K562 (cell line): ENCODE results near the gene VWA1. TPM values are rescaled to one million over a fixed set of nuclear protein-coding genes. Genes with fewer than 3 reads are reported as not detected.

Experiments used
- ATAC-seq: fragments of 200-7000 bp; cut with Tn5 transposase; 3 replicates; pipeline ENCODE4 v1.9.1; 2020; ENCODE audit warnings: moderate library complexity
- BruUV-seq: library from RNA; stranded (reverse); fragments of 400-500 nt; replicated peaks from 2 replicates; lab custom pipeline; 2021; lab: Mats Ljungman, UMichigan
- CTCF ChIA-PET: fragments of 300-600 bp; formaldehyde crosslinking; extraction: SDS; loops from one replicate; lab custom pipeline; 2021; ENCODE audit warnings: low intra/inter-chr PET ratio; lab: Yijun Ruan, JAX
- POLR2A ChIA-PET: fragments of 300-600, 350-650 bp; sonication (Branson Sonifier 250); formaldehyde crosslinking; extraction: SDS; loops from one replicate; lab custom pipeline; 2021; ENCODE audit warnings: antibody characterized with exemption, inconsistent platforms; lab: Yijun Ruan, JAX
- DNase-seq, 4 experiments: peaks; one replicate each; pipeline versions ENCODE4 v3.0.0 to v3.0.0-alpha.2; 2011 to 2018; ENCODE audit warnings: low spot score in 3 of 4, mixed read lengths in 3 of 4; ENCODE audit errors: extremely low read depth in 1 of 4
- FAIRE-seq: peaks from 2 replicates; lab custom pipeline; 2011; peaks lifted over from hg19 to GRCh38; lab: Jason Lieb, UNC
- H2AFZ ChIP-seq: 2 replicates; pipeline ENCODE4 v1.6.0; 2011; ENCODE audit warnings: low read depth, low read length, control low read depth, inconsistent platforms
- H3K27ac ChIP-seq: fragments of 200-600 bp; 3 replicates; pipeline ENCODE4 v1.8.0; 2011; ENCODE audit warnings: low read depth, mild to moderate bottlenecking, control low read depth, inconsistent platforms, low read length, moderate library complexity, mixed read lengths; ENCODE audit errors: extremely low read depth
- H3K27me3 ChIP-seq, 2 experiments: fragments of 300-600 bp in 1 of 2; 2 replicates in 1 of 2; 3 replicates in 1 of 2; pipeline versions ENCODE4 v1.6.0 to v1.8.0; 2011; ENCODE audit warnings: inconsistent platforms in 2 of 2, low read length in 2 of 2, mild to moderate bottlenecking in 1 of 2, mixed read lengths in 1 of 2, moderate library complexity in 1 of 2; ENCODE audit not compliant: control insufficient read depth in 2 of 2, insufficient read depth in 2 of 2
- H3K36me3 ChIP-seq: fragments of 300-600 bp; 3 replicates; pipeline ENCODE4 v1.8.0; 2011; ENCODE audit warnings: mild to moderate bottlenecking, low read length, inconsistent platforms; ENCODE audit not compliant: control insufficient read depth, insufficient read depth
- H3K4me1 ChIP-seq, 2 experiments: fragments of 200-600 bp in 1 of 2; replicated peaks in 1 of 2; 2 replicates in 1 of 2; 3 replicates in 1 of 2; pipeline versions ENCODE4 v1.5.1 to v1.8.0; 2011; ENCODE audit warnings: inconsistent platforms in 2 of 2, low read length in 2 of 2, mild to moderate bottlenecking in 1 of 2, mixed read lengths in 1 of 2, moderate library complexity in 1 of 2; ENCODE audit not compliant: control insufficient read depth in 2 of 2, insufficient read depth in 2 of 2
- H3K4me2 ChIP-seq: 2 replicates; pipeline ENCODE4 v1.6.1; 2011; ENCODE audit warnings: low read length, control low read depth, inconsistent platforms, mixed read lengths; ENCODE audit not compliant: insufficient read depth
- H3K4me3 ChIP-seq: fragments of 200-600 bp; sonication (generic), shearing (Covaris generic); 2 replicates; pipeline ENCODE4 v1.5.1; 2016; ENCODE audit warnings: control low read depth, inconsistent platforms
- H3K79me2 ChIP-seq: fragments of 200-600 bp; 3 replicates; pipeline ENCODE4 v1.8.0; 2011; ENCODE audit warnings: low read length, inconsistent platforms; ENCODE audit not compliant: control insufficient read depth, insufficient read depth
- H3K9ac ChIP-seq, 2 experiments: 2 replicates each; pipeline versions ENCODE4 v1.6.0 to v1.6.1; 2011; ENCODE audit warnings: low read depth in 2 of 2, low read length in 2 of 2, control low read depth in 1 of 2, inconsistent platforms in 1 of 2, mild to moderate bottlenecking in 1 of 2, mixed read lengths in 1 of 2; ENCODE audit not compliant: insufficient read depth in 1 of 2
- H3K9me1 ChIP-seq: one replicate; pipeline ENCODE4 v1.6.0; 2011; ENCODE audit warnings: inconsistent platforms, mild to moderate bottlenecking, low read length, moderate library complexity; ENCODE audit not compliant: control insufficient read depth, insufficient read depth
- H3K9me3 ChIP-seq: replicated peaks from 2 replicates; pipeline ENCODE4 v1.5.1; 2011; ENCODE audit warnings: low read depth, low read length, inconsistent platforms; ENCODE audit not compliant: control insufficient read depth, insufficient read depth
- H4K20me1 ChIP-seq: replicated peaks from 2 replicates; pipeline ENCODE4 v1.6.1; 2011; ENCODE audit warnings: low read length, inconsistent platforms, mixed read lengths; ENCODE audit not compliant: control insufficient read depth, insufficient read depth
- CBX1 ChIP-seq: sonication (generic); IDR thresholded peaks from 2 replicates; pipeline ENCODE4 v1.6.1; 2016; ENCODE audit warnings: antibody characterized with exemption, low read depth, mild to moderate bottlenecking
- CEBPB ChIP-seq: fragments of 450-650 bp; IDR thresholded peaks from 2 replicates; pipeline ENCODE4 v1.6.1; 2016; ENCODE audit warnings: missing genetic modification characterization, missing compliant biosample characterization
- FIP1L1 ChIP-seq: fragments of 200-400 bp; formaldehyde crosslinking; IDR thresholded peaks from 2 replicates; pipeline ENCODE4 v1.6.1; 2018; ENCODE audit warnings: mild to moderate bottlenecking, low read depth, low read length; ENCODE audit not compliant: poor library complexity, severe bottlenecking
- NCOA2 ChIP-seq, 2 experiments: fragments of 450-650 bp; IDR thresholded peaks; 2 replicates each; pipeline ENCODE4 v1.6.1; 2018; ENCODE audit warnings: mild to moderate bottlenecking in 2 of 2, moderate library complexity in 1 of 2; ENCODE audit not compliant: partially characterized antibody in 2 of 2
- NFYB ChIP-seq: IDR thresholded peaks from 2 replicates; pipeline ENCODE4 v1.6.1; 2011; ENCODE audit warnings: mild to moderate bottlenecking, moderate library complexity; ENCODE audit not compliant: insufficient read length; ENCODE audit errors: extremely low read depth
- POLR2B ChIP-seq: fragments of 450-650 bp; IDR thresholded peaks from 2 replicates; pipeline ENCODE4 v1.6.1; 2018; ENCODE audit warnings: low read depth; ENCODE audit not compliant: partially characterized antibody
- RAD51 ChIP-seq: fragments of 450-650 bp; IDR thresholded peaks from 2 replicates; pipeline ENCODE4 v1.7.1; 2016; ENCODE audit warnings: low read depth, mild to moderate bottlenecking, borderline replicate concordance
- RBM25 ChIP-seq: fragments of 200-400 bp; formaldehyde crosslinking; IDR thresholded peaks from 2 replicates; pipeline ENCODE4 v1.6.1; 2018; ENCODE audit warnings: low read length, low read depth, moderate library complexity; ENCODE audit not compliant: severe bottlenecking
- SRSF1 ChIP-seq: fragments of 200-400 bp; formaldehyde crosslinking; IDR thresholded peaks from 2 replicates; pipeline ENCODE4 v1.6.1; 2017; ENCODE audit warnings: mild to moderate bottlenecking, low read depth, low read length, moderate library complexity
- TAL1 ChIP-seq: fragments of 450-650 bp; IDR thresholded peaks from 2 replicates; pipeline ENCODE4 v1.6.1; 2016; ENCODE audit warnings: mild to moderate bottlenecking
- TCF3 ChIP-seq: sonication (generic); formaldehyde crosslinking; IDR thresholded peaks from 2 replicates; pipeline ENCODE4 v1.4.0; 2020; ENCODE audit warnings: mild to moderate bottlenecking, missing genetic modification reagents
- TSC22D4 ChIP-seq: fragments of 450-650 bp; IDR thresholded peaks from 2 replicates; pipeline ENCODE4 v1.6.1; 2016; ENCODE audit warnings: missing genetic modification characterization, missing biosample characterization, control low read depth
- ZFP36 ChIP-seq: fragments of 150-350 bp; IDR thresholded peaks from 2 replicates; pipeline ENCODE4 v1.6.1; 2018; ENCODE audit warnings: low read length, low read depth; ENCODE audit not compliant: partially characterized antibody
- ZNF263 ChIP-seq: sonication (generic); formaldehyde crosslinking; IDR thresholded peaks from 2 replicates; pipeline ENCODE4 v1.8.0; 2022; ENCODE audit warnings: mild to moderate bottlenecking, missing genetic modification reagents, borderline replicate concordance
- ZNF696 ChIP-seq: fragments of 250-450 bp; sonication (Bioruptor Pico); conservative IDR thresholded peaks from 2 replicates; pipeline ENCODE4 v1.4.0; 2020; ENCODE audit warnings: mild to moderate bottlenecking, moderate library complexity
- WGBS: fragments of 100-300 bp; shearing (Covaris generic); methylation state at CpG from one replicate; pipeline ENCODE4 v1.1.6; 2016; ENCODE audit warnings: low coverage, mixed read lengths; ENCODE audit not compliant: insufficient coverage; ENCODE audit errors: missing lambda C conversion rate; 5-methylcytosine and 5-hydroxymethylcytosine counted together
- in situ Hi-C: fragments of 300-500 bp; cut with MboI; formaldehyde crosslinking; loops from 4 replicates; pipeline ENCODE4 v1.15.0; 2018; ENCODE audit warnings: inconsistent platforms, mixed read lengths
- intact Hi-C: fragments of 100-400 bp; cut with micrococcal nuclease; formaldehyde crosslinking; loops from 2 replicates; pipeline ENCODE4 v1.14.2; 2022
- polyA plus RNA-seq, 8 experiments: library from polyadenylated mRNA; depleted of rRNA in 4 of 8; stranded (reverse) in 5 of 8; unstranded in 3 of 8; fragments of >200 nt; fragmentation: Nextera tagmentation in 2 of 8; fragmentation: Illumina TruSeq in 1 of 8; extraction: Ambion mirVana in 2 of 8; extraction: Trizol in 1 of 8; gene quantifications; 2 replicates each; pipeline versions ENCODE4 v1.2.1 to v1.2.3, GENCODE V29; 2011 to 2014; ENCODE audit warnings: inconsistent platforms in 1 of 8, missing spikeins in 1 of 8
- total RNA-seq, 7 experiments: library from RNA; depleted of rRNA in 6 of 7; stranded (reverse); fragments of >200 nt in 6 of 7; fragmentation: Illumina TruSeq in 2 of 7; extraction: Trizol in 2 of 7; gene quantifications; 2 replicates each; pipeline versions ENCODE4 v1.2.1 to v1.2.3, GENCODE V29; 2011 to 2021; ENCODE audit warnings: low replicate concordance in 1 of 7
- TF ChIP-seq, protein P1 (sequence below), 2 experiments: IDR thresholded peaks; 2 replicates each; pipeline ENCODE4 v1.6.1; 2011; ENCODE audit warnings: borderline replicate concordance in 1 of 2, control low read depth in 1 of 2, low read depth in 1 of 2, low read length in 1 of 2, mild to moderate bottlenecking in 1 of 2, mixed read lengths in 1 of 2, moderate library complexity in 1 of 2; ENCODE audit not compliant: insufficient read depth in 1 of 2, insufficient read length in 1 of 2, poor library complexity in 1 of 2, severe bottlenecking in 1 of 2; ENCODE audit errors: extremely low read depth in 1 of 2
- TF ChIP-seq, protein P2 (sequence below): fragments of 250-450 bp; sonication (Bioruptor Pico); IDR thresholded peaks from 2 replicates; pipeline ENCODE4 v1.8.0; 2021; ENCODE audit warnings: borderline replicate concordance, mild to moderate bottlenecking, moderate library complexity; ENCODE audit not compliant: poor library complexity, severe bottlenecking
- TF ChIP-seq, protein P3 (sequence below): fragments of 250-450 bp; sonication (Bioruptor Pico); IDR thresholded peaks from 2 replicates; pipeline ENCODE4 v1.8.0; 2022; ENCODE audit warnings: moderate library complexity, mild to moderate bottlenecking, inconsistent platforms

The VWA1 gene
- total and polyA plus RNA-seq, 9 of the 15 experiments (the other 6 are each of a cell fraction or from before 2014, with no cell fraction given): 0.01 to 6.4 (median 0.85) TPM

DNA sequence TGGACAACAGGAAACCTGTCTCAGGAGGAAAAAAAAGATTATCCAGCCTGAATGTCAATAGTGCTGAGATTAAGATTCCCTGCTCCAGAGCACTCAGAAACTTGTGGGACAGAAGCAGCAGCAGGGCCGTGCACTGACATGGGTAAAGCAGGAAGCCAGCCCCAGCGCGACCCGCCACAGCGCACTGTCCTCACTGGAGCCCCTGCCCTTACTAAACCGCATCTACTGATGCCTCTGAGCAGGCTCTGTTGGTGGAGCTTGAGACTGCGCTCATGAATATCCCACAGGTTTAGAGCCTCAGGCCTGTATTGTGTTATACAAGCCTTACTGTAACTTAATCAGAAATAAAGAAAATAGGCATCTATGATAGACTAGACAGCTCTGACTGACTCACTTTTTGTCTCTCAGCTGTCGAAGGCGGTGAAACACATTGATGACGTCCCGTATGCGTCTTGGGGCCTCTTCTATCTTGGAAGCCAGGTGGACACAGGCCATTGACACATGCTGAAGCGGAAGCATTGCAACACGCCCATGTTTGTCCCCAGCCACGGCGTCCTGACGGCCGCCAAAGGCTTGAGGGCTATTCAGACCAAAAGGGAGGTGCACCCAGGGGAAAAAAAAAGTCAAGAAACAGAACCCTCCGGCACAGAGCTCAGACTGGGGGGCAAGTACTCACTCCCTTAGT is 37.5 kb upstream of the VWA1 start:
- WGBS: 26% methylated on average over 19 of the region's 19 CpGs
- in situ Hi-C loops: no loop called here
- ChIA-PET POLR2A (interaction anchor here (1.1 to 5.2 kb wide), 6 partner anchors 9 to 113 kb away, joined by 3 to 58 read pairs (median 16); partner anchors contain the start of genes ANKRD65, AURKAIP1 and MRPL20), CTCF (interaction anchor here (0.6 to 1.4 kb wide), 2 partner anchors 43 to 46 kb away, joined by 3 read pairs; no protein-coding TSS in a partner anchor)
- peaks cover 14% of the 10 kb centered on the region for H4K20me1 ChIP-seq
- peak overlapping the region; percentile 58; the same call in 1 of the 2 replicates for H2AFZ ChIP-seq
- no peaks in the 10 kb centered on the region for H3K9me3 ChIP-seq
- peak overlapping the region; percentile 100 for H3K4me3 ChIP-seq
- intact Hi-C loops: loop anchor here (1.0 to 10.0 kb wide), 2 partner anchors 23 to 117 kb away; partner anchors contain the start of genes ATAD3A and AURKAIP1
- peaks cover 19 to 46% of the 10 kb centered on the region in 2 experiments for H3K4me1 ChIP-seq
- peaks cover 78% of the 10 kb centered on the region for H3K36me3 ChIP-seq
- peak; percentile 88 for FAIRE-seq
- H3K27me3 ChIP-seq: no peaks in the 10 kb centered on the region
- peaks cover 8% of the 10 kb centered on the region for H3K9me1 ChIP-seq
- peak overlapping the region; percentile 98 for H3K27ac ChIP-seq
- peaks cover 80% of the 10 kb centered on the region for H3K79me2 ChIP-seq
- H3K9ac ChIP-seq: peak overlapping the region; percentile 96 to 100
- DNase-seq: peak in 3 of 4 experiments; percentile 39 to 83 (median 63)
- H3K4me2 ChIP-seq: peak overlapping the region; percentile 98
- ATAC-seq: peak; percentile 11
- BruUV-seq: TSS peak; percentile 63
- TF ChIP-seq ZNF263 (CRISPR knock-in tag) (no peak), ZNF696 (CRISPR knock-in tag) (no peak), TSC22D4 (tag) (no peak), CEBPB (tag) (peak; percentile 96), NFYB (no peak), SRSF1 (no peak), FIP1L1 (no peak), NCOA2 (IDR thresholded peaks at IDR 0.05; ENCODE audit: partially characterized antibody in 2 of 2) (no peak), TAL1 (0 out of 2 replicates have a peak, but pooled peaks have one; percentile 8), TCF3 (CRISPR knock-in tag) (peak; percentile 47; the same call in 1 of the 2 replicates), CBX1 (no peak), POLR2B (peak; percentile 54), RBM25 (peak; percentile 84), ZFP36 (no peak), RAD51 (no peak)
- TF ChIP-seq, protein P1, sequence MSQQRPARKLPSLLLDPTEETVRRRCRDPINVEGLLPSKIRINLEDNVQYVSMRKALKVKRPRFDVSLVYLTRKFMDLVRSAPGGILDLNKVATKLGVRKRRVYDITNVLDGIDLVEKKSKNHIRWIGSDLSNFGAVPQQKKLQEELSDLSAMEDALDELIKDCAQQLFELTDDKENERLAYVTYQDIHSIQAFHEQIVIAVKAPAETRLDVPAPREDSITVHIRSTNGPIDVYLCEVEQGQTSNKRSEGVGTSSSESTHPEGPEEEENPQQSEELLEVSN (IDR thresholded peaks at IDR 0.05; ENCODE audit: borderline replicate concordance in 1 of 2, extremely low read depth in 1 of 2, insufficient read depth in 1 of 2, insufficient read length in 1 of 2, low read depth in 1 of 2, low read length in 1 of 2, poor library complexity in 1 of 2, severe bottlenecking in 1 of 2): peak in 1 of 2 experiments; percentile 43
- TF ChIP-seq, protein P2, sequence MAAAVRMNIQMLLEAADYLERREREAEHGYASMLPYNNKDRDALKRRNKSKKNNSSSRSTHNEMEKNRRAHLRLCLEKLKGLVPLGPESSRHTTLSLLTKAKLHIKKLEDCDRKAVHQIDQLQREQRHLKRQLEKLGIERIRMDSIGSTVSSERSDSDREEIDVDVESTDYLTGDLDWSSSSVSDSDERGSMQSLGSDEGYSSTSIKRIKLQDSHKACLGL (CRISPR knock-in tag): peak; percentile 40
- TF ChIP-seq, protein P3, sequence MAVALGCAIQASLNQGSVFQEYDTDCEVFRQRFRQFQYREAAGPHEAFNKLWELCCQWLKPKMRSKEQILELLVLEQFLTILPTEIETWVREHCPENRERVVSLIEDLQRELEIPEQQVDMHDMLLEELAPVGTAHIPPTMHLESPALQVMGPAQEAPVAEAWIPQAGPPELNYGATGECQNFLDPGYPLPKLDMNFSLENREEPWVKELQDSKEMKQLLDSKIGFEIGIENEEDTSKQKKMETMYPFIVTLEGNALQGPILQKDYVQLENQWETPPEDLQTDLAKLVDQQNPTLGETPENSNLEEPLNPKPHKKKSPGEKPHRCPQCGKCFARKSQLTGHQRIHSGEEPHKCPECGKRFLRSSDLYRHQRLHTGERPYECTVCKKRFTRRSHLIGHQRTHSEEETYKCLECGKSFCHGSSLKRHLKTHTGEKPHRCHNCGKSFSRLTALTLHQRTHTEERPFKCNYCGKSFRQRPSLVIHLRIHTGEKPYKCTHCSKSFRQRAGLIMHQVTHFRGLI (CRISPR knock-in tag): no peak
